Suprapubic skin (tissue), 4 donors: ENCODE measurements around the gene SIMC1.

ENCODE experiments used
- POLR2A ChIP-seq, 2 donors: fragments of 450-650 bp; IDR thresholded peaks; one replicate each; pipeline ENCODE4 v1.6.1; 2017; ENCODE audit warnings: antibody characterized with exemption in 2 of 2, mild to moderate bottlenecking in 2 of 2, moderate library complexity in 2 of 2
- POLR2AphosphoS5 ChIP-seq, 3 donors: sonication (generic); formaldehyde crosslinking; IDR thresholded peaks; one replicate each; pipeline ENCODE4 v1.6.1; 2017; ENCODE audit warnings: antibody characterized with exemption in 3 of 3
- TF ChIP-seq, protein P1 (sequence below), 2 donors: fragments of 200-600 bp in 1 of 2; fragments of 450-650 bp in 1 of 2; sonication (generic) in 1 of 2; IDR thresholded peaks; one replicate each; pipeline ENCODE4 v1.5.1; 2016 to 2019; ENCODE audit warnings: antibody characterized with exemption in 2 of 2, mild to moderate bottlenecking in 1 of 2, moderate library complexity in 1 of 2

DNA sequence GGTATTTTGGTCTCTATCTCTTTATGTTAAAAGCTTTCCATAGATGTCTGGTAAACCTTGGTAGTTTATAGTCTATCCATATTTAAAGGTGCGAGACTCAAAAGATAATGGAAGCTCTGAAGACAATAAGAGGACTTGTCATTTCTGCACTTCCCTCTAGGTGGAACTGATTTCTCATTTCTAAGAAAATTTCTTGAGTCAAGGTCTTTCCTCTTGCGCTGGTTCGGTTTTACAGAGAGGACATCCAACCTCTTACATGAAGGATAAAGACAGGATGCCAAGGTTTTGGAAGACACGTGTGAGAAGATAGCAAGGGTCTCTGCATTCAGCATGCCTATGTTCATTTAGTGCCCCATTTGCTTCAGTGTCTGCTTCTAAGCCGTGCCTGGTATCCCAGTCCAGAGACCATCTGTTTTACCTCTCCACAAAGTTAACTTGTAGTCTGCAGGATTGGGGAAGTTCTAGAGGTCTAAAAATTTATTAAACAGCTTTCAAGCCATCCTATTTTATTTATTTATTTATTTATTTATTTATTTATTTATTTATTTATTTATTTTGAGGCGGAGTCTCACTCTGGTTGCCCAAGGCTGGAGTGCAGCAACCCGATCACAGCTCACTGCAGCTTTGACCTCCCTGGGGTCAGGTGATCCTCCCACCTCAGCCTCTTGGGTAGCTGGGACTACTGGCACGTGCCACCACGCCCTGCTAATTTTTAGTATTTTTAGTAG, 81.8 kb downstream of the SIMC1 start:
- TF ChIP-seq, protein P1, sequence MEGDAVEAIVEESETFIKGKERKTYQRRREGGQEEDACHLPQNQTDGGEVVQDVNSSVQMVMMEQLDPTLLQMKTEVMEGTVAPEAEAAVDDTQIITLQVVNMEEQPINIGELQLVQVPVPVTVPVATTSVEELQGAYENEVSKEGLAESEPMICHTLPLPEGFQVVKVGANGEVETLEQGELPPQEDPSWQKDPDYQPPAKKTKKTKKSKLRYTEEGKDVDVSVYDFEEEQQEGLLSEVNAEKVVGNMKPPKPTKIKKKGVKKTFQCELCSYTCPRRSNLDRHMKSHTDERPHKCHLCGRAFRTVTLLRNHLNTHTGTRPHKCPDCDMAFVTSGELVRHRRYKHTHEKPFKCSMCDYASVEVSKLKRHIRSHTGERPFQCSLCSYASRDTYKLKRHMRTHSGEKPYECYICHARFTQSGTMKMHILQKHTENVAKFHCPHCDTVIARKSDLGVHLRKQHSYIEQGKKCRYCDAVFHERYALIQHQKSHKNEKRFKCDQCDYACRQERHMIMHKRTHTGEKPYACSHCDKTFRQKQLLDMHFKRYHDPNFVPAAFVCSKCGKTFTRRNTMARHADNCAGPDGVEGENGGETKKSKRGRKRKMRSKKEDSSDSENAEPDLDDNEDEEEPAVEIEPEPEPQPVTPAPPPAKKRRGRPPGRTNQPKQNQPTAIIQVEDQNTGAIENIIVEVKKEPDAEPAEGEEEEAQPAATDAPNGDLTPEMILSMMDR (IDR thresholded peaks at IDR 0.05): no peak
- TF ChIP-seq POLR2AphosphoS5 (IDR thresholded peaks at IDR 0.05) (no peak), POLR2A (IDR thresholded peaks at IDR 0.05) (no peak)
